H4 (cell line): ENCODE measurements around the gene ROBO4. TPM values are rescaled to one million over a fixed set of nuclear protein-coding genes. Genes with fewer than 3 reads are reported as not detected.

Experiments used
- DNase-seq: peaks from one replicate; pipeline ENCODE4 v3.0.0-alpha.2; 2015; ENCODE audit warnings: low spot score
- total RNA-seq: library from RNA; depleted of rRNA; stranded (reverse); fragments of >200 nt; shearing (Covaris generic); gene quantifications from 2 replicates; pipeline ENCODE4 v1.2.3, GENCODE V29; 2014; rRNA removed

ROBO4 gene
- total RNA-seq = 0.06 TPM in 1 of 2 replicates, not detected in the other

- no peak for DNase-seq
Measured at GRCh38 chr11:124897674-124898262, at the start of gene ROBO4. Gene ROBO4 (minus strand): TSS chr11:124897865. CDS start chr11:124897795, 70 bp downstream.

- DNase-seq = no peak
Measured at GRCh38 chr11:124946735-124947141, 49.1 kb upstream of the ROBO4 start.

GRCh38 chr11:124945826-124946225 is 48.2 kb upstream of the ROBO4 start:
- DNase-seq = no peak

- DNase-seq = no peak
Measured at GRCh38 chr11:124944565-124944964, 46.9 kb upstream of the ROBO4 start.

GRCh38 chr11:124943741-124944140 is 46.1 kb upstream of the ROBO4 start:
- DNase-seq = no peak

- DNase-seq = no peak
Measured at GRCh38 chr11:124943254-124943616, 45.6 kb upstream of the ROBO4 start.

GRCh38 chr11:124942466-124943253 is 45.0 kb upstream of the ROBO4 start:
- DNase-seq = no peak

GRCh38 chr11:124941703-124942102 is 44.0 kb upstream of the ROBO4 start:
- DNase-seq = no peak

- DNase-seq = no peak
Measured at GRCh38 chr11:124938970-124939369, 41.3 kb upstream of the ROBO4 start.

GRCh38 chr11:124938206-124938765 is 40.6 kb upstream of the ROBO4 start:
- no peak for DNase-seq

- no peak for DNase-seq
Measured at GRCh38 chr11:124937336-124937935, 39.8 kb upstream of the ROBO4 start.

- no peak for DNase-seq
Measured at GRCh38 chr11:124935548-124936514, 38.2 kb upstream of the ROBO4 start, which contains the start of gene HEPACAM. Gene HEPACAM (minus strand): TSS chr11:124936047. CDS start chr11:124936006, 41 bp downstream.

GRCh38 chr11:124934862-124935547 is 37.3 kb upstream of the ROBO4 start:
- no peak for DNase-seq

- DNase-seq = no peak
Measured at GRCh38 chr11:124930799-124931198, 33.1 kb upstream of the ROBO4 start.

- no peak for DNase-seq
Measured at GRCh38 chr11:124928942-124929665, 31.4 kb upstream of the ROBO4 start.

- no peak for DNase-seq
Measured at GRCh38 chr11:124923296-124923695, 25.6 kb upstream of the ROBO4 start.

- no peak for DNase-seq
Measured at GRCh38 chr11:124922831-124923230, 25.2 kb upstream of the ROBO4 start.

- no peak for DNase-seq
Measured at GRCh38 chr11:124920870-124921609, 23.4 kb upstream of the ROBO4 start.

GRCh38 chr11:124920356-124920755 is 22.7 kb upstream of the ROBO4 start:
- no peak for DNase-seq
